GM23338 (cell line): ENCODE measurements around the gene PHACTR2. TPM values are rescaled to one million over a fixed set of nuclear protein-coding genes. Genes with fewer than 3 reads are reported as not detected.

Experiments
- ATAC-seq: fragments of 200-7000 bp; cut with Tn5 transposase; 3 replicates; pipeline ENCODE4 v1.9.1; 2020
- DNase-seq: peaks from one replicate; pipeline ENCODE4 v3.0.0-alpha.2; 2015; ENCODE audit warnings: low spot score
- H2AFZ ChIP-seq: fragments of 200-600 bp; sonication (generic); 2 replicates; pipeline ENCODE4 v1.8.0; 2016; ENCODE audit warnings: antibody characterized with exemption, mild to moderate bottlenecking, moderate library complexity
- H3F3A ChIP-seq: fragments of 200-600 bp; sonication (generic); replicated peaks from 2 replicates; pipeline ENCODE4 v1.8.0; 2017; ENCODE audit warnings: antibody characterized with exemption, mixed run types, low read depth
- H3K27ac ChIP-seq: fragments of 200-600 bp; sonication (generic); 2 replicates; pipeline ENCODE4 v1.6.1; 2016; ENCODE audit warnings: low read depth
- H3K27me3 ChIP-seq: fragments of 200-600 bp; sonication (generic); 2 replicates; pipeline ENCODE4 v1.8.0; 2016; ENCODE audit warnings: mild to moderate bottlenecking, mixed run types, moderate library complexity; ENCODE audit not compliant: insufficient read depth
- H3K36me3 ChIP-seq: fragments of 200-600 bp; sonication (generic); 2 replicates; pipeline ENCODE4 v1.8.0; 2016; ENCODE audit warnings: mild to moderate bottlenecking; ENCODE audit not compliant: insufficient read depth
- H3K4me1 ChIP-seq: fragments of 200-600 bp; sonication (generic); 2 replicates; pipeline ENCODE4 v1.8.0; 2016; ENCODE audit warnings: mild to moderate bottlenecking, moderate library complexity; ENCODE audit not compliant: insufficient read depth
- H3K4me2 ChIP-seq: fragments of 200-600 bp; sonication (generic); 2 replicates; pipeline ENCODE4 v1.7.1; 2017; ENCODE audit warnings: mixed run types
- H3K4me3 ChIP-seq: fragments of 200-600 bp; sonication (generic); 2 replicates; pipeline ENCODE4 v1.6.1; 2016; ENCODE audit warnings: mixed run types
- H3K79me2 ChIP-seq: fragments of 200-600 bp; sonication (generic); replicated peaks from 2 replicates; pipeline ENCODE4 v1.8.0; 2017; ENCODE audit warnings: mild to moderate bottlenecking; ENCODE audit not compliant: insufficient read depth
- H3K9me2 ChIP-seq: fragments of 200-600 bp; sonication (generic); 2 replicates; pipeline ENCODE4 v1.8.0; 2017; ENCODE audit not compliant: insufficient read depth
- H4K20me1 ChIP-seq: fragments of 200-600 bp; sonication (generic); replicated peaks from 2 replicates; pipeline ENCODE4 v1.8.0; 2017; ENCODE audit warnings: mild to moderate bottlenecking; ENCODE audit not compliant: insufficient read depth
- H3K27ac Mint-ChIP-seq: 2 replicates; pipeline ENCODE4 v1.8.0; 2020; ENCODE audit warnings: inconsistent platforms, mild to moderate bottlenecking, moderate library complexity, mixed read lengths
- H3K27me3 Mint-ChIP-seq: 3 replicates; pipeline ENCODE4 v1.8.0; 2022; ENCODE audit warnings: low read depth, mild to moderate bottlenecking, moderate library complexity, mixed read lengths, inconsistent platforms; ENCODE audit not compliant: insufficient read depth, poor library complexity
- H3K36me3 Mint-ChIP-seq: 3 replicates; pipeline ENCODE4 v1.8.0; 2021; ENCODE audit warnings: low read depth, mild to moderate bottlenecking, inconsistent platforms, moderate library complexity, mixed read lengths
- H3K4me1 Mint-ChIP-seq: 3 replicates; pipeline ENCODE4 v1.8.0; 2020; ENCODE audit warnings: mild to moderate bottlenecking, inconsistent platforms, mixed read lengths
- H3K4me3 Mint-ChIP-seq: 3 replicates; pipeline ENCODE4 v1.8.0; 2021; ENCODE audit warnings: moderate library complexity, mild to moderate bottlenecking, inconsistent platforms, mixed read lengths
- H3K9me3 Mint-ChIP-seq: 3 replicates; pipeline ENCODE4 v1.8.0; 2020; ENCODE audit warnings: moderate library complexity, mild to moderate bottlenecking, inconsistent platforms, mixed read lengths
- CREB1 ChIP-seq: fragments of 250-450 bp; sonication (Bioruptor Pico); IDR thresholded peaks from 2 replicates; pipeline ENCODE4 v1.5.0; 2020; ENCODE audit warnings: low read depth, mild to moderate bottlenecking, moderate library complexity
- EZH2 ChIP-seq: fragments of 200-600 bp; sonication (generic); IDR thresholded peaks from one replicate; pipeline ENCODE4 v1.8.0; 2017; ENCODE audit warnings: antibody characterized with exemption, mild to moderate bottlenecking, low read depth; ENCODE audit not compliant: unreplicated experiment
- EZH2phosphoT487 ChIP-seq: fragments of 200-600 bp; sonication (generic); IDR thresholded peaks from one replicate; pipeline ENCODE4 v1.8.1; 2018; ENCODE audit warnings: antibody characterized with exemption; ENCODE audit not compliant: unreplicated experiment
- JUNB ChIP-seq: IDR thresholded peaks from one replicate; pipeline ENCODE4 v1.6.1; 2016; ENCODE audit warnings: antibody characterized with exemption; ENCODE audit not compliant: unreplicated experiment
- NANOG ChIP-seq: IDR thresholded peaks from 2 replicates; pipeline ENCODE4 v1.6.1; 2016; ENCODE audit warnings: antibody characterized with exemption, borderline replicate concordance
- POLR2AphosphoS5 ChIP-seq: IDR thresholded peaks from 2 replicates; pipeline ENCODE4 v1.6.1; 2016; ENCODE audit warnings: antibody characterized with exemption, low read depth
- STAT1 ChIP-seq: IDR thresholded peaks from one replicate; pipeline ENCODE4 v1.6.1; 2016; ENCODE audit warnings: antibody characterized with exemption; ENCODE audit not compliant: unreplicated experiment
- ZNF114 ChIP-seq: fragments of 250-450 bp; sonication (Bioruptor Pico); IDR thresholded peaks from 2 replicates; pipeline ENCODE4 v1.5.0; 2020; ENCODE audit warnings: mild to moderate bottlenecking, moderate library complexity
- ZNF331 ChIP-seq: fragments of 250-450 bp; sonication (Bioruptor Pico); IDR thresholded peaks from 2 replicates; pipeline ENCODE4 v1.5.0; 2020; ENCODE audit warnings: low read depth, mild to moderate bottlenecking, moderate library complexity
- polyA plus RNA-seq: library from polyadenylated mRNA; unstranded; fragments of >200 nt; fragmentation: Nextera tagmentation; extraction: Ambion mirVana; gene quantifications from 2 replicates; pipeline ENCODE4 v1.2.1, GENCODE V29; 2016
- total RNA-seq: library from RNA; depleted of rRNA; stranded (reverse); fragments of >200 nt; shearing (Covaris generic); gene quantifications from 2 replicates; pipeline ENCODE4 v1.2.3, GENCODE V29; 2014
- TF ChIP-seq, protein P1 (sequence below): IDR thresholded peaks from one replicate; pipeline ENCODE4 v1.6.1; 2018; ENCODE audit warnings: antibody characterized with exemption; ENCODE audit not compliant: unreplicated experiment
- TF ChIP-seq, protein P2 (sequence below): IDR thresholded peaks from 2 replicates; pipeline ENCODE4 v1.6.1; 2016; ENCODE audit warnings: antibody characterized with exemption
- TF ChIP-seq, protein P3 (sequence below): fragments of 250-450 bp; sonication (Bioruptor Pico); IDR thresholded peaks from 2 replicates; pipeline ENCODE4 v1.5.0; 2020; ENCODE audit warnings: mild to moderate bottlenecking, moderate library complexity

Gene PHACTR2
- total and polyA plus RNA-seq, 2 experiments from 2014 or later, result 67.7 to 105 TPM

DNA sequence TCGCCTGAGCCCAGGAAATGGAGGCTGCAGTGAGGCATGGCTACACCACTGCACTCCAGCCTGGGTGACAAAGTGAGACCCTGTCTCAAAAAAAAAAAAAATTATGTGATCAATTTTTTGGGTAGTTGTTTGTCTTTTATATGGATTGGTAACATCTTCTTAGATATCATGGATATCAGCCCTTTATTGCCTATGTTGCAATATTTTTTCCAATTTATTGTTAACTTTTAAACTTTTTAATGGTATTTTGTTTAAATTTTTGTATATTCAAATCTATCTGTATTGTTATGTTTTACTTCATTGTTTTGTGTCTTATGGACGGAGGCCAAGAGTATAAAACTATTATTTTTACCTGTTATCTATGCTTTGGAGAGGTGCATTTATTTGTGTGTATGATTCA, 133.0 kb downstream of the PHACTR2 start:
- H3K4me1 ChIP-seq, result no peaks in the 10 kb centered on the region
- H3K4me3 ChIP-seq, result no peak overlapping the region
- no peak overlapping the region for H3K27ac ChIP-seq
- no peak overlapping the region for H2AFZ ChIP-seq
- Mint-ChIP-seq H3K36me3 (peaks cover 25% of the 10 kb centered on the region), H3K9me3 (no peaks in the 10 kb centered on the region), H3K27ac (no peak overlapping the region), H3K27me3 (peaks cover 2% of the 10 kb centered on the region), H3K4me3 (no peak overlapping the region), H3K4me1 (no peaks in the 10 kb centered on the region)
- H3K79me2 ChIP-seq, result no peaks in the 10 kb centered on the region
- no peaks in the 10 kb centered on the region for H3F3A ChIP-seq
- no peak for TF ChIP-seq POLR2AphosphoS5
- no peak for TF ChIP-seq ZNF114 (CRISPR knock-in tag)
- no peak for TF ChIP-seq NANOG
- no peak for TF ChIP-seq JUNB
- TF ChIP-seq, protein P1, sequence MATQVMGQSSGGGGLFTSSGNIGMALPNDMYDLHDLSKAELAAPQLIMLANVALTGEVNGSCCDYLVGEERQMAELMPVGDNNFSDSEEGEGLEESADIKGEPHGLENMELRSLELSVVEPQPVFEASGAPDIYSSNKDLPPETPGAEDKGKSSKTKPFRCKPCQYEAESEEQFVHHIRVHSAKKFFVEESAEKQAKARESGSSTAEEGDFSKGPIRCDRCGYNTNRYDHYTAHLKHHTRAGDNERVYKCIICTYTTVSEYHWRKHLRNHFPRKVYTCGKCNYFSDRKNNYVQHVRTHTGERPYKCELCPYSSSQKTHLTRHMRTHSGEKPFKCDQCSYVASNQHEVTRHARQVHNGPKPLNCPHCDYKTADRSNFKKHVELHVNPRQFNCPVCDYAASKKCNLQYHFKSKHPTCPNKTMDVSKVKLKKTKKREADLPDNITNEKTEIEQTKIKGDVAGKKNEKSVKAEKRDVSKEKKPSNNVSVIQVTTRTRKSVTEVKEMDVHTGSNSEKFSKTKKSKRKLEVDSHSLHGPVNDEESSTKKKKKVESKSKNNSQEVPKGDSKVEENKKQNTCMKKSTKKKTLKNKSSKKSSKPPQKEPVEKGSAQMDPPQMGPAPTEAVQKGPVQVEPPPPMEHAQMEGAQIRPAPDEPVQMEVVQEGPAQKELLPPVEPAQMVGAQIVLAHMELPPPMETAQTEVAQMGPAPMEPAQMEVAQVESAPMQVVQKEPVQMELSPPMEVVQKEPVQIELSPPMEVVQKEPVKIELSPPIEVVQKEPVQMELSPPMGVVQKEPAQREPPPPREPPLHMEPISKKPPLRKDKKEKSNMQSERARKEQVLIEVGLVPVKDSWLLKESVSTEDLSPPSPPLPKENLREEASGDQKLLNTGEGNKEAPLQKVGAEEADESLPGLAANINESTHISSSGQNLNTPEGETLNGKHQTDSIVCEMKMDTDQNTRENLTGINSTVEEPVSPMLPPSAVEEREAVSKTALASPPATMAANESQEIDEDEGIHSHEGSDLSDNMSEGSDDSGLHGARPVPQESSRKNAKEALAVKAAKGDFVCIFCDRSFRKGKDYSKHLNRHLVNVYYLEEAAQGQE, result no peak
- TF ChIP-seq EZH2, result no peak
- TF ChIP-seq CREB1 (CRISPR knock-in tag), result no peak
- no peak for TF ChIP-seq STAT1
- no peak for TF ChIP-seq EZH2phosphoT487
- TF ChIP-seq, protein P2, sequence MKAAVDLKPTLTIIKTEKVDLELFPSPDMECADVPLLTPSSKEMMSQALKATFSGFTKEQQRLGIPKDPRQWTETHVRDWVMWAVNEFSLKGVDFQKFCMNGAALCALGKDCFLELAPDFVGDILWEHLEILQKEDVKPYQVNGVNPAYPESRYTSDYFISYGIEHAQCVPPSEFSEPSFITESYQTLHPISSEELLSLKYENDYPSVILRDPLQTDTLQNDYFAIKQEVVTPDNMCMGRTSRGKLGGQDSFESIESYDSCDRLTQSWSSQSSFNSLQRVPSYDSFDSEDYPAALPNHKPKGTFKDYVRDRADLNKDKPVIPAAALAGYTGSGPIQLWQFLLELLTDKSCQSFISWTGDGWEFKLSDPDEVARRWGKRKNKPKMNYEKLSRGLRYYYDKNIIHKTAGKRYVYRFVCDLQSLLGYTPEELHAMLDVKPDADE, result no peak
- TF ChIP-seq ZNF331 (CRISPR knock-in tag), result no peak
- TF ChIP-seq, protein P3, sequence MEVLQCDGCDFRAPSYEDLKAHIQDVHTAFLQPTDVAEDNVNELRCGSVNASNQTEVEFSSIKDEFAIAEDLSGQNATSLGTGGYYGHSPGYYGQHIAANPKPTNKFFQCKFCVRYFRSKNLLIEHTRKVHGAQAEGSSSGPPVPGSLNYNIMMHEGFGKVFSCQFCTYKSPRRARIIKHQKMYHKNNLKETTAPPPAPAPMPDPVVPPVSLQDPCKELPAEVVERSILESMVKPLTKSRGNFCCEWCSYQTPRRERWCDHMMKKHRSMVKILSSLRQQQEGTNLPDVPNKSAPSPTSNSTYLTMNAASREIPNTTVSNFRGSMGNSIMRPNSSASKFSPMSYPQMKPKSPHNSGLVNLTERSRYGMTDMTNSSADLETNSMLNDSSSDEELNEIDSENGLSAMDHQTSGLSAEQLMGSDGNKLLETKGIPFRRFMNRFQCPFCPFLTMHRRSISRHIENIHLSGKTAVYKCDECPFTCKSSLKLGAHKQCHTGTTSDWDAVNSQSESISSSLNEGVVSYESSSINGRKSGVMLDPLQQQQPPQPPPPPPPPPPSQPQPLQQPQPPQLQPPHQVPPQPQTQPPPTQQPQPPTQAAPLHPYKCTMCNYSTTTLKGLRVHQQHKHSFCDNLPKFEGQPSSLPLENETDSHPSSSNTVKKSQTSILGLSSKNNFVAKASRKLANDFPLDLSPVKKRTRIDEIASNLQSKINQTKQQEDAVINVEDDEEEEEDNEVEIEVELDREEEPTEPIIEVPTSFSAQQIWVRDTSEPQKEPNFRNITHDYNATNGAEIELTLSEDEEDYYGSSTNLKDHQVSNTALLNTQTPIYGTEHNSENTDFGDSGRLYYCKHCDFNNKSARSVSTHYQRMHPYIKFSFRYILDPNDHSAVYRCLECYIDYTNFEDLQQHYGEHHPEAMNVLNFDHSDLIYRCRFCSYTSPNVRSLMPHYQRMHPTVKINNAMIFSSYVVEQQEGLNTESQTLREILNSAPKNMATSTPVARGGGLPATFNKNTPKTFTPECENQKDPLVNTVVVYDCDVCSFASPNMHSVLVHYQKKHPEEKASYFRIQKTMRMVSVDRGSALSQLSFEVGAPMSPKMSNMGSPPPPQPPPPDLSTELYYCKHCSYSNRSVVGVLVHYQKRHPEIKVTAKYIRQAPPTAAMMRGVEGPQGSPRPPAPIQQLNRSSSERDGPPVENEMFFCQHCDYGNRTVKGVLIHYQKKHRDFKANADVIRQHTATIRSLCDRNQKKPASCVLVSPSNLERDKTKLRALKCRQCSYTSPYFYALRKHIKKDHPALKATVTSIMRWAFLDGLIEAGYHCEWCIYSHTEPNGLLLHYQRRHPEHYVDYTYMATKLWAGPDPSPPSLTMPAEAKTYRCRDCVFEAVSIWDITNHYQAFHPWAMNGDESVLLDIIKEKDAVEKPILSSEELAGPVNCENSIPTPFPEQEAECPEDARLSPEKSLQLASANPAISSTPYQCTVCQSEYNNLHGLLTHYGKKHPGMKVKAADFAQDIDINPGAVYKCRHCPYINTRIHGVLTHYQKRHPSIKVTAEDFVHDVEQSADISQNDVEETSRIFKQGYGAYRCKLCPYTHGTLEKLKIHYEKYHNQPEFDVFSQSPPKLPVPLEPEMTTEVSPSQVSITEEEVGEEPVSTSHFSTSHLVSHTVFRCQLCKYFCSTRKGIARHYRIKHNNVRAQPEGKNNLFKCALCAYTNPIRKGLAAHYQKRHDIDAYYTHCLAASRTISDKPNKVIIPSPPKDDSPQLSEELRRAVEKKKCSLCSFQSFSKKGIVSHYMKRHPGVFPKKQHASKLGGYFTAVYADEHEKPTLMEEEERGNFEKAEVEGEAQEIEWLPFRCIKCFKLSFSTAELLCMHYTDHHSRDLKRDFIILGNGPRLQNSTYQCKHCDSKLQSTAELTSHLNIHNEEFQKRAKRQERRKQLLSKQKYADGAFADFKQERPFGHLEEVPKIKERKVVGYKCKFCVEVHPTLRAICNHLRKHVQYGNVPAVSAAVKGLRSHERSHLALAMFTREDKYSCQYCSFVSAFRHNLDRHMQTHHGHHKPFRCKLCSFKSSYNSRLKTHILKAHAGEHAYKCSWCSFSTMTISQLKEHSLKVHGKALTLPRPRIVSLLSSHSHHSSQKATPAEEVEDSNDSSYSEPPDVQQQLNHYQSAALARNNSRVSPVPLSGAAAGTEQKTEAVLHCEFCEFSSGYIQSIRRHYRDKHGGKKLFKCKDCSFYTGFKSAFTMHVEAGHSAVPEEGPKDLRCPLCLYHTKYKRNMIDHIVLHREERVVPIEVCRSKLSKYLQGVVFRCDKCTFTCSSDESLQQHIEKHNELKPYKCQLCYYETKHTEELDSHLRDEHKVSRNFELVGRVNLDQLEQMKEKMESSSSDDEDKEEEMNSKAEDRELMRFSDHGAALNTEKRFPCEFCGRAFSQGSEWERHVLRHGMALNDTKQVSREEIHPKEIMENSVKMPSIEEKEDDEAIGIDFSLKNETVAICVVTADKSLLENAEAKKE, result no peak
- DNase-seq, result no peak
- no peak overlapping the region for H3K4me2 ChIP-seq
- H3K9me2 ChIP-seq, result peaks cover 6% of the 10 kb centered on the region; the same call in 1 of the 2 replicates
- no peaks in the 10 kb centered on the region for H3K27me3 ChIP-seq
- H3K36me3 ChIP-seq, result peaks cover 3% of the 10 kb centered on the region; the same call in 1 of the 2 replicates
- ATAC-seq, result no peak
- H4K20me1 ChIP-seq, result no peaks in the 10 kb centered on the region
